K562 (cell line): ENCODE measurements around the gene TXNRD2. TPM values are rescaled to one million over a fixed set of nuclear protein-coding genes. Genes with fewer than 3 reads are reported as not detected.
A peak's percentile ranks its signal among the peaks of the same experiment; 100 is the strongest.

Experiments used
- BRCA1 ChIP-seq, 2 experiments: fragments of 450-650 bp in 1 of 2; sonication (generic) in 1 of 2; formaldehyde crosslinking in 1 of 2; IDR thresholded peaks; 2 replicates each; pipeline versions ENCODE4 v1.5.0 to v1.6.1; 2017 to 2020; ENCODE audit warnings: mild to moderate bottlenecking in 1 of 2, missing genetic modification reagents in 1 of 2
- CC2D1A ChIP-seq: fragments of 450-650 bp; IDR thresholded peaks from 2 replicates; pipeline ENCODE4 v1.6.1; 2017; ENCODE audit warnings: mild to moderate bottlenecking
- HOXB6 ChIP-seq: fragments of 250-450 bp; sonication (Bioruptor Pico); IDR thresholded peaks from 2 replicates; pipeline ENCODE4 v1.5.1; 2022; ENCODE audit warnings: mild to moderate bottlenecking, borderline replicate concordance
- KDM4B ChIP-seq, 2 experiments: fragments of 450-650 bp in 1 of 2; sonication (generic) in 1 of 2; IDR thresholded peaks; 2 replicates each; pipeline ENCODE4 v1.6.1; 2016 to 2017; ENCODE audit warnings: borderline replicate concordance in 2 of 2, antibody characterized with exemption in 1 of 2, low read depth in 1 of 2, mild to moderate bottlenecking in 1 of 2
- KLF16 ChIP-seq: IDR thresholded peaks from 2 replicates; pipeline ENCODE4 v1.6.1; 2016; ENCODE audit warnings: antibody characterized with exemption
- MCM7 ChIP-seq, 2 experiments: fragments of 450-650 bp; IDR thresholded peaks; 2 replicates each; pipeline ENCODE4 v1.6.1; 2016 to 2018
- POLR2G ChIP-seq: fragments of 200-400 bp; formaldehyde crosslinking; IDR thresholded peaks from 2 replicates; pipeline ENCODE4 v1.6.1; 2017; ENCODE audit warnings: low read depth, mild to moderate bottlenecking, antibody characterized with exemption, low read length, moderate library complexity
- RAD21 ChIP-seq, 2 experiments: fragments of 250-450 bp in 1 of 2; fragments of 450-650 bp in 1 of 2; sonication (Bioruptor Pico) in 1 of 2; formaldehyde crosslinking in 1 of 2; IDR thresholded peaks in 1 of 2; conservative IDR thresholded peaks in 1 of 2; 2 replicates each; pipeline versions ENCODE4 v1.4.0 to v1.8.0; 2020 to 2022; ENCODE audit warnings: mild to moderate bottlenecking in 2 of 2, moderate library complexity in 1 of 2
- RFX5 ChIP-seq: IDR thresholded peaks from 2 replicates; pipeline ENCODE4 v1.6.1; 2011; ENCODE audit warnings: low read depth, mild to moderate bottlenecking, improper control_type of control experiment, low read length
- ZNF263 ChIP-seq: sonication (generic); formaldehyde crosslinking; IDR thresholded peaks from 2 replicates; pipeline ENCODE4 v1.8.0; 2022; ENCODE audit warnings: mild to moderate bottlenecking, missing genetic modification reagents, borderline replicate concordance
- ZNF407 ChIP-seq: fragments of 450-650 bp; IDR thresholded peaks from 2 replicates; pipeline ENCODE4 v1.6.1; 2016; ENCODE audit warnings: low read depth
- ZNF695 ChIP-seq: fragments of 450-650 bp; formaldehyde crosslinking; IDR thresholded peaks from 2 replicates; pipeline ENCODE4 v1.4.0; 2020; ENCODE audit warnings: mild to moderate bottlenecking, moderate library complexity
- polyA plus RNA-seq, 8 experiments: library from polyadenylated mRNA; depleted of rRNA in 4 of 8; stranded (reverse) in 5 of 8; unstranded in 3 of 8; fragments of >200 nt; fragmentation: Nextera tagmentation in 2 of 8; fragmentation: Illumina TruSeq in 1 of 8; extraction: Ambion mirVana in 2 of 8; extraction: Trizol in 1 of 8; gene quantifications; 2 replicates each; pipeline versions ENCODE4 v1.2.1 to v1.2.3, GENCODE V29; 2011 to 2014; ENCODE audit warnings: inconsistent platforms in 1 of 8, missing spikeins in 1 of 8
- total RNA-seq, 7 experiments: library from RNA; depleted of rRNA in 6 of 7; stranded (reverse); fragments of >200 nt in 6 of 7; fragmentation: Illumina TruSeq in 2 of 7; extraction: Trizol in 2 of 7; gene quantifications; 2 replicates each; pipeline versions ENCODE4 v1.2.1 to v1.2.3, GENCODE V29; 2011 to 2021; ENCODE audit warnings: low replicate concordance in 1 of 7
- TF ChIP-seq, protein P1 (sequence below): fragments of 250-450 bp; sonication (Bioruptor Pico); IDR thresholded peaks from 2 replicates; pipeline ENCODE4 v1.5.0; 2022; ENCODE audit warnings: mild to moderate bottlenecking
- TF ChIP-seq, protein P2 (sequence below): sonication (generic); formaldehyde crosslinking; IDR thresholded peaks from 2 replicates; pipeline ENCODE4 v1.8.1; 2023; ENCODE audit warnings: mild to moderate bottlenecking, missing genetic modification reagents

Gene TXNRD2
- total and polyA plus RNA-seq, 9 of the 15 experiments (the other 6 are each of a cell fraction or from before 2014, with no cell fraction given), result 3.3 to 80.2 (median 49.4) TPM

DNA sequence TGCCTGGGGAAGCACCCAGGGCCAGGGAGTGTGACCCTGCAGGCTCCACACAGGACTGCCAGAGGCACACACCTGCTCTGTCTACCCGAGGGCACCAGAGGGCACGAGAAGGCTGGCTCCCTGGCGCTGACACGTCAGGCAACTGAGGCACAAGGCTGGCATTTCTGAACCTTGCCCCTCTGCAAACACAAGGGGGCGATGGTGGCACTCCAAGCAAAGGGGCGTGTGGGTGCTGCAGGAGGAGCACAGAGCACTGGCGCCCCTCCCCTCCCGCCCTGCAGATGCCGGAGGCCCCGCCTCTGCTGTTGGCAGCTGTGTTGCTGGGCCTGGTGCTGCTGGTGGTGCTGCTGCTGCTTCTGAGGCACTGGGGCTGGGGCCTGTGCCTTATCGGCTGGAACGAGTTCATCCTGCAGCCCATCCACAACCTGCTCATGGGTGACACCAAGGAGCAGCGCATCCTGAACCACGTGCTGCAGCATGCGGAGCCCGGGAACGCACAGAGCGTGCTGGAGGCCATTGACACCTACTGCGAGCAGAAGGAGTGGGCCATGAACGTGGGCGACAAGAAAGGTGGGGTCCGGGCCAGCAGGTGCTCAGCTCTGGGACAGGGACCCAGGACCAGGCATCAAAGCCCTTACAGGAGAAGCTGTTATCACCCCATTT lies 20.8 kb upstream of the TXNRD2 start (continued):
- no peak for TF ChIP-seq MCM7 (IDR thresholded peaks at IDR 0.05)
- TF ChIP-seq ZNF407, result no peak
- TF ChIP-seq KLF16, result 0 out of 2 replicates have a peak, but pooled peaks have one; percentile 52
- peak; percentile 50; the same call in 1 of the 2 replicates for TF ChIP-seq CC2D1A
- TF ChIP-seq KDM4B (IDR thresholded peaks at IDR 0.05; ENCODE audit: borderline replicate concordance in 2 of 2, low read depth in 1 of 2), result 0 out of 4 replicates have a peak, but pooled peaks of 1 of the 2 experiments have one; percentile 56
- no peak for TF ChIP-seq RFX5
- TF ChIP-seq ZNF695, result no peak
- TF ChIP-seq BRCA1 (IDR thresholded peaks at IDR 0.05), result no peak
- TF ChIP-seq BRCA1 (CRISPR knock-in tag; IDR thresholded peaks at IDR 0.05), result no peak
- TF ChIP-seq ZNF263, result no peak
- TF ChIP-seq HOXB6, result no peak
- peak; percentile 45 to 79; a peak in 3 of 4 replicates for TF ChIP-seq RAD21 (CRISPR knock-in tag; conservative IDR thresholded peaks at IDR 0.05 in 1 of 2, IDR thresholded peaks at IDR 0.05 in 1 of 2)
- TF ChIP-seq, protein P1, sequence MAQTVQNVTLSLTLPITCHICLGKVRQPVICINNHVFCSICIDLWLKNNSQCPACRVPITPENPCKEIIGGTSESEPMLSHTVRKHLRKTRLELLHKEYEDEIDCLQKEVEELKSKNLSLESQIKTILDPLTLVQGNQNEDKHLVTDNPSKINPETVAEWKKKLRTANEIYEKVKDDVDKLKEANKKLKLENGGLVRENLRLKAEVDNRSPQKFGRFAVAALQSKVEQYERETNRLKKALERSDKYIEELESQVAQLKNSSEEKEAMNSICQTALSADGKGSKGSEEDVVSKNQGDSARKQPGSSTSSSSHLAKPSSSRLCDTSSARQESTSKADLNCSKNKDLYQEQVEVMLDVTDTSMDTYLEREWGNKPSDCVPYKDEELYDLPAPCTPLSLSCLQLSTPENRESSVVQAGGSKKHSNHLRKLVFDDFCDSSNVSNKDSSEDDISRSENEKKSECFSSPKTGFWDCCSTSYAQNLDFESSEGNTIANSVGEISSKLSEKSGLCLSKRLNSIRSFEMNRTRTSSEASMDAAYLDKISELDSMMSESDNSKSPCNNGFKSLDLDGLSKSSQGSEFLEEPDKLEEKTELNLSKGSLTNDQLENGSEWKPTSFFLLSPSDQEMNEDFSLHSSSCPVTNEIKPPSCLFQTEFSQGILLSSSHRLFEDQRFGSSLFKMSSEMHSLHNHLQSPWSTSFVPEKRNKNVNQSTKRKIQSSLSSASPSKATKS, result no peak
- TF ChIP-seq, protein P2, sequence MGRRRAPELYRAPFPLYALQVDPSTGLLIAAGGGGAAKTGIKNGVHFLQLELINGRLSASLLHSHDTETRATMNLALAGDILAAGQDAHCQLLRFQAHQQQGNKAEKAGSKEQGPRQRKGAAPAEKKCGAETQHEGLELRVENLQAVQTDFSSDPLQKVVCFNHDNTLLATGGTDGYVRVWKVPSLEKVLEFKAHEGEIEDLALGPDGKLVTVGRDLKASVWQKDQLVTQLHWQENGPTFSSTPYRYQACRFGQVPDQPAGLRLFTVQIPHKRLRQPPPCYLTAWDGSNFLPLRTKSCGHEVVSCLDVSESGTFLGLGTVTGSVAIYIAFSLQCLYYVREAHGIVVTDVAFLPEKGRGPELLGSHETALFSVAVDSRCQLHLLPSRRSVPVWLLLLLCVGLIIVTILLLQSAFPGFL, result no peak
- TF ChIP-seq POLR2G, result peak; percentile 77
